K562 (cell line): ENCODE data around the gene BRAF. TPM values are rescaled to one million over a fixed set of nuclear protein-coding genes. Genes with fewer than 3 reads are reported as not detected.

Experiments
- ATAC-seq: fragments of 200-7000 bp; cut with Tn5 transposase; 3 replicates; pipeline ENCODE4 v1.9.1; 2020; ENCODE audit warnings: moderate library complexity
- BruUV-seq: library from RNA; stranded (reverse); fragments of 400-500 nt; replicated peaks from 2 replicates; lab custom pipeline; 2021; lab: Mats Ljungman, UMichigan
- CTCF ChIA-PET: fragments of 300-600 bp; formaldehyde crosslinking; extraction: SDS; loops from one replicate; lab custom pipeline; 2021; ENCODE audit warnings: low intra/inter-chr PET ratio; lab: Yijun Ruan, JAX
- POLR2A ChIA-PET: fragments of 300-600, 350-650 bp; sonication (Branson Sonifier 250); formaldehyde crosslinking; extraction: SDS; loops from one replicate; lab custom pipeline; 2021; ENCODE audit warnings: antibody characterized with exemption, inconsistent platforms; lab: Yijun Ruan, JAX
- DNase-seq, 4 experiments: peaks; one replicate each; pipeline versions ENCODE4 v3.0.0 to v3.0.0-alpha.2; 2011 to 2018; ENCODE audit warnings: low spot score in 3 of 4, mixed read lengths in 3 of 4; ENCODE audit errors: extremely low read depth in 1 of 4
- FAIRE-seq: peaks from 2 replicates; lab custom pipeline; 2011; peaks lifted over from hg19 to GRCh38; lab: Jason Lieb, UNC
- H2AFZ ChIP-seq: 2 replicates; pipeline ENCODE4 v1.6.0; 2011; ENCODE audit warnings: low read depth, low read length, control low read depth, inconsistent platforms
- H3K27ac ChIP-seq: fragments of 200-600 bp; 3 replicates; pipeline ENCODE4 v1.8.0; 2011; ENCODE audit warnings: low read depth, mild to moderate bottlenecking, control low read depth, inconsistent platforms, low read length, moderate library complexity, mixed read lengths; ENCODE audit errors: extremely low read depth
- H3K27me3 ChIP-seq, 2 experiments: fragments of 300-600 bp in 1 of 2; 2 replicates in 1 of 2; 3 replicates in 1 of 2; pipeline versions ENCODE4 v1.6.0 to v1.8.0; 2011; ENCODE audit warnings: inconsistent platforms in 2 of 2, low read length in 2 of 2, mild to moderate bottlenecking in 1 of 2, mixed read lengths in 1 of 2, moderate library complexity in 1 of 2; ENCODE audit not compliant: control insufficient read depth in 2 of 2, insufficient read depth in 2 of 2
- H3K36me3 ChIP-seq: fragments of 300-600 bp; 3 replicates; pipeline ENCODE4 v1.8.0; 2011; ENCODE audit warnings: mild to moderate bottlenecking, low read length, inconsistent platforms; ENCODE audit not compliant: control insufficient read depth, insufficient read depth
- H3K4me1 ChIP-seq, 2 experiments: fragments of 200-600 bp in 1 of 2; replicated peaks in 1 of 2; 2 replicates in 1 of 2; 3 replicates in 1 of 2; pipeline versions ENCODE4 v1.5.1 to v1.8.0; 2011; ENCODE audit warnings: inconsistent platforms in 2 of 2, low read length in 2 of 2, mild to moderate bottlenecking in 1 of 2, mixed read lengths in 1 of 2, moderate library complexity in 1 of 2; ENCODE audit not compliant: control insufficient read depth in 2 of 2, insufficient read depth in 2 of 2
- H3K4me2 ChIP-seq: 2 replicates; pipeline ENCODE4 v1.6.1; 2011; ENCODE audit warnings: low read length, control low read depth, inconsistent platforms, mixed read lengths; ENCODE audit not compliant: insufficient read depth
- H3K4me3 ChIP-seq: fragments of 200-600 bp; sonication (generic), shearing (Covaris generic); 2 replicates; pipeline ENCODE4 v1.5.1; 2016; ENCODE audit warnings: control low read depth, inconsistent platforms
- H3K79me2 ChIP-seq: fragments of 200-600 bp; 3 replicates; pipeline ENCODE4 v1.8.0; 2011; ENCODE audit warnings: low read length, inconsistent platforms; ENCODE audit not compliant: control insufficient read depth, insufficient read depth
- H3K9ac ChIP-seq, 2 experiments: 2 replicates each; pipeline versions ENCODE4 v1.6.0 to v1.6.1; 2011; ENCODE audit warnings: low read depth in 2 of 2, low read length in 2 of 2, control low read depth in 1 of 2, inconsistent platforms in 1 of 2, mild to moderate bottlenecking in 1 of 2, mixed read lengths in 1 of 2; ENCODE audit not compliant: insufficient read depth in 1 of 2
- H3K9me1 ChIP-seq: one replicate; pipeline ENCODE4 v1.6.0; 2011; ENCODE audit warnings: inconsistent platforms, mild to moderate bottlenecking, low read length, moderate library complexity; ENCODE audit not compliant: control insufficient read depth, insufficient read depth
- H3K9me3 ChIP-seq: replicated peaks from 2 replicates; pipeline ENCODE4 v1.5.1; 2011; ENCODE audit warnings: low read depth, low read length, inconsistent platforms; ENCODE audit not compliant: control insufficient read depth, insufficient read depth
- H4K20me1 ChIP-seq: replicated peaks from 2 replicates; pipeline ENCODE4 v1.6.1; 2011; ENCODE audit warnings: low read length, inconsistent platforms, mixed read lengths; ENCODE audit not compliant: control insufficient read depth, insufficient read depth
- BRD9 ChIP-seq: fragments of 450-650 bp; IDR thresholded peaks from 2 replicates; pipeline ENCODE4 v1.6.1; 2018; ENCODE audit warnings: low read depth; ENCODE audit not compliant: partially characterized antibody
- FOXP1 ChIP-seq: sonication (generic); formaldehyde crosslinking; IDR thresholded peaks from 2 replicates; pipeline ENCODE4 v1.8.0; 2022; ENCODE audit warnings: mild to moderate bottlenecking, missing genetic modification reagents
- KLF16 ChIP-seq: IDR thresholded peaks from 2 replicates; pipeline ENCODE4 v1.6.1; 2016; ENCODE audit warnings: antibody characterized with exemption
- MNT ChIP-seq, 2 experiments: fragments of 450-650 bp; conservative IDR thresholded peaks; 2 replicates each; pipeline ENCODE4 v1.6.1; 2017; ENCODE audit warnings: mild to moderate bottlenecking in 2 of 2, moderate library complexity in 2 of 2
- RBBP5 ChIP-seq: fragments of 200-600 bp; sonication (generic); IDR thresholded peaks from 2 replicates; pipeline ENCODE4 v1.6.1; 2012; ENCODE audit warnings: borderline replicate concordance, mild to moderate bottlenecking, low read length, control low read depth, inconsistent platforms; ENCODE audit not compliant: insufficient read depth, poor library complexity, severe bottlenecking
- TCF7L2 ChIP-seq: fragments of 150-350 bp; IDR thresholded peaks from 2 replicates; pipeline ENCODE4 v1.6.1; 2016; ENCODE audit warnings: low read depth, mild to moderate bottlenecking, low read length, moderate library complexity
- XRCC3 ChIP-seq: fragments of 450-650 bp; IDR thresholded peaks from 2 replicates; pipeline ENCODE4 v1.6.1; 2017; ENCODE audit warnings: mild to moderate bottlenecking, moderate library complexity
- ZKSCAN3 ChIP-seq: fragments of 250-450 bp; sonication (Bioruptor Pico); IDR thresholded peaks from 2 replicates; pipeline ENCODE4 v1.4.0; 2020
- WGBS: fragments of 100-300 bp; shearing (Covaris generic); methylation state at CpG from one replicate; pipeline ENCODE4 v1.1.6; 2016; ENCODE audit warnings: low coverage, mixed read lengths; ENCODE audit not compliant: insufficient coverage; ENCODE audit errors: missing lambda C conversion rate; 5-methylcytosine and 5-hydroxymethylcytosine counted together
- in situ Hi-C: fragments of 300-500 bp; cut with MboI; formaldehyde crosslinking; loops from 4 replicates; pipeline ENCODE4 v1.15.0; 2018; ENCODE audit warnings: inconsistent platforms, mixed read lengths
- intact Hi-C: fragments of 100-400 bp; cut with micrococcal nuclease; formaldehyde crosslinking; loops from 2 replicates; pipeline ENCODE4 v1.14.2; 2022
- polyA plus RNA-seq, 8 experiments: library from polyadenylated mRNA; depleted of rRNA in 4 of 8; stranded (reverse) in 5 of 8; unstranded in 3 of 8; fragments of >200 nt; fragmentation: Nextera tagmentation in 2 of 8; fragmentation: Illumina TruSeq in 1 of 8; extraction: Ambion mirVana in 2 of 8; extraction: Trizol in 1 of 8; gene quantifications; 2 replicates each; pipeline versions ENCODE4 v1.2.1 to v1.2.3, GENCODE V29; 2011 to 2014; ENCODE audit warnings: inconsistent platforms in 1 of 8, missing spikeins in 1 of 8
- total RNA-seq, 7 experiments: library from RNA; depleted of rRNA in 6 of 7; stranded (reverse); fragments of >200 nt in 6 of 7; fragmentation: Illumina TruSeq in 2 of 7; extraction: Trizol in 2 of 7; gene quantifications; 2 replicates each; pipeline versions ENCODE4 v1.2.1 to v1.2.3, GENCODE V29; 2011 to 2021; ENCODE audit warnings: low replicate concordance in 1 of 7

BRAF gene
- total and polyA plus RNA-seq, 9 of the 15 experiments (the other 6 are each of a cell fraction or from before 2014, with no cell fraction given): 3.6 to 38.3 (median 21.9) TPM

GRCh38 chr7:140940898-140941297 lies 16.2 kb upstream of the BRAF start:
- BruUV-seq: no TSS peak

More at GRCh38 chr7:140940898-140941297, 16.2 kb upstream of the BRAF start:
- in situ Hi-C loops: no loop called here
- no peaks in the 10 kb centered on the region for H3K9me1 ChIP-seq
- H3K9ac ChIP-seq: no peak overlapping the region
- H3K4me1 ChIP-seq: 0 out of 5 replicates have a peak, but pooled peaks cover 0 to 5% of the 10 kb centered on the region in 2 experiments
- H3K4me2 ChIP-seq: no peak overlapping the region
- peaks cover 9 to 17% of the 10 kb centered on the region in 2 experiments; a peak in 4 of 5 replicates for H3K27me3 ChIP-seq
- no peak overlapping the region for H2AFZ ChIP-seq
- TF ChIP-seq XRCC3: no peak
- no peak for TF ChIP-seq KLF16
- no peak for TF ChIP-seq RBBP5
- TF ChIP-seq BRD9: no peak
- TF ChIP-seq MNT (conservative IDR thresholded peaks at IDR 0.05): no peak
- TF ChIP-seq TCF7L2: no peak
- TF ChIP-seq FOXP1: no peak
- TF ChIP-seq ZKSCAN3: no peak
- DNase-seq (no peak), ATAC-seq (no peak), FAIRE-seq (no peak)
- no peaks in the 10 kb centered on the region for H4K20me1 ChIP-seq
- CTCF ChIA-PET: no interaction called here
- POLR2A ChIA-PET: no interaction called here
- no peaks in the 10 kb centered on the region for H3K9me3 ChIP-seq
- H3K27ac ChIP-seq: no peak overlapping the region
- no peak overlapping the region for H3K4me3 ChIP-seq
- intact Hi-C loops: no loop called here
- 4% methylated on average over 1 of the region's 1 CpG for WGBS
- no peaks in the 10 kb centered on the region for H3K79me2 ChIP-seq
- no peaks in the 10 kb centered on the region for H3K36me3 ChIP-seq
